ENCODE results near the gene MAN1C1.

The MAN1C1 gene

GRCh38 chr1:25680701-25681100, 64.1 kb downstream of the MAN1C1 start:
- Histone ChIP-seq H2AFZ (ENCODE audit: low read depth, low read length) (no peak overlapping the region), H3K4me2 (ENCODE audit: low read length) (no peak overlapping the region), H3K4me1 (ENCODE audit: low read length) (peaks cover 9% of the 10 kb centered on the region), H3K9ac (ENCODE audit: low read length) (no peak overlapping the region), H3K4me3 (ENCODE audit: low read length) (no peak overlapping the region), H3K27ac (ENCODE audit: low read length) (no peak overlapping the region), H4K20me1 (ENCODE audit: insufficient read depth, low read length) (no peaks in the 10 kb centered on the region), H3K9me3 (ENCODE audit: insufficient read depth, low read length) (no peaks in the 10 kb centered on the region), H3K79me2 (ENCODE audit: low read length) (no peaks in the 10 kb centered on the region), H3K27me3 (ENCODE audit: low read depth, low read length) (peaks cover 32% of the 10 kb centered on the region), H3K36me3 (replicated peaks; ENCODE audit: low read depth, low read length) (no peaks in the 10 kb centered on the region)
- TF ChIP-seq EZH2phosphoT487 (IDR thresholded peaks at IDR 0.05; ENCODE audit: low read depth) (no peak), CTCF (IDR thresholded peaks at IDR 0.05; ENCODE audit: low read depth, low read length) (no peak)

- no peak for TF ChIP-seq EZH2phosphoT487 (IDR thresholded peaks at IDR 0.05; ENCODE audit: low read depth)
- TF ChIP-seq CTCF (IDR thresholded peaks at IDR 0.05; ENCODE audit: low read depth, low read length): no peak
- H3K27ac ChIP-seq (ENCODE audit: low read length): no peak overlapping the region
- no peak overlapping the region for H3K4me2 ChIP-seq (ENCODE audit: low read length)
Observed at GRCh38 chr1:25682059-25682601, 65.5 kb downstream of the MAN1C1 start.

GRCh38 chr1:25683177-25683576, 66.6 kb downstream of the MAN1C1 start:
- TF ChIP-seq CTCF (IDR thresholded peaks at IDR 0.05; ENCODE audit: low read depth, low read length) (no peak), EZH2phosphoT487 (IDR thresholded peaks at IDR 0.05; ENCODE audit: low read depth) (no peak)
- Histone ChIP-seq H3K4me3 (ENCODE audit: low read length) (no peak overlapping the region), H3K9ac (ENCODE audit: low read length) (no peak overlapping the region), H3K4me1 (ENCODE audit: low read length) (no peaks in the 10 kb centered on the region), H3K27ac (ENCODE audit: low read length) (no peak overlapping the region), H3K36me3 (replicated peaks; ENCODE audit: low read depth, low read length) (no peaks in the 10 kb centered on the region), H2AFZ (ENCODE audit: low read depth, low read length) (no peak overlapping the region), H3K9me3 (ENCODE audit: insufficient read depth, low read length) (no peaks in the 10 kb centered on the region), H3K4me2 (ENCODE audit: low read length) (no peak overlapping the region), H3K27me3 (ENCODE audit: low read depth, low read length) (peaks cover 16% of the 10 kb centered on the region), H3K79me2 (ENCODE audit: low read length) (no peaks in the 10 kb centered on the region), H4K20me1 (ENCODE audit: insufficient read depth, low read length) (no peaks in the 10 kb centered on the region)

More at GRCh38 chr1:25682059-25682601, 65.5 kb downstream of the MAN1C1 start:
- no peaks in the 10 kb centered on the region for H3K4me1 ChIP-seq (ENCODE audit: low read length)
- H3K9me3 ChIP-seq (ENCODE audit: insufficient read depth, low read length): no peaks in the 10 kb centered on the region
- no peak overlapping the region for H3K4me3 ChIP-seq (ENCODE audit: low read length)
- H2AFZ ChIP-seq (ENCODE audit: low read depth, low read length): no peak overlapping the region
- no peak overlapping the region for H3K9ac ChIP-seq (ENCODE audit: low read length)
- no peaks in the 10 kb centered on the region for H3K79me2 ChIP-seq (ENCODE audit: low read length)
- peaks cover 22% of the 10 kb centered on the region for H3K27me3 ChIP-seq (ENCODE audit: low read depth, low read length)
- H3K36me3 ChIP-seq (replicated peaks; ENCODE audit: low read depth, low read length): no peaks in the 10 kb centered on the region
- no peaks in the 10 kb centered on the region for H4K20me1 ChIP-seq (ENCODE audit: insufficient read depth, low read length)

GRCh38 chr1:25683731-25684130, 67.1 kb downstream of the MAN1C1 start:
- H3K36me3 ChIP-seq (replicated peaks; ENCODE audit: low read depth, low read length): no peaks in the 10 kb centered on the region
- no peaks in the 10 kb centered on the region for H3K79me2 ChIP-seq (ENCODE audit: low read length)
- no peak for TF ChIP-seq EZH2phosphoT487 (IDR thresholded peaks at IDR 0.05; ENCODE audit: low read depth)
- TF ChIP-seq CTCF (IDR thresholded peaks at IDR 0.05; ENCODE audit: low read depth, low read length): no peak
- H3K4me2 ChIP-seq (ENCODE audit: low read length): no peak overlapping the region
- H3K9ac ChIP-seq (ENCODE audit: low read length): no peak overlapping the region
- peaks cover 11% of the 10 kb centered on the region for H3K27me3 ChIP-seq (ENCODE audit: low read depth, low read length)
- H3K4me3 ChIP-seq (ENCODE audit: low read length): no peak overlapping the region
- no peak overlapping the region for H3K27ac ChIP-seq (ENCODE audit: low read length)
- H3K9me3 ChIP-seq (ENCODE audit: insufficient read depth, low read length): no peaks in the 10 kb centered on the region
- H2AFZ ChIP-seq (ENCODE audit: low read depth, low read length): no peak overlapping the region
- no peaks in the 10 kb centered on the region for H3K4me1 ChIP-seq (ENCODE audit: low read length)
- H4K20me1 ChIP-seq (ENCODE audit: insufficient read depth, low read length): no peaks in the 10 kb centered on the region

All from OCI-LY3 (cell line).